Midbrain (tissue), 1 donor: Measurements from ENCODE around the gene CETN3.

Experiments
- DNase-seq: peaks from one replicate; lab custom pipeline; 2025; lab: John Stamatoyannopoulos, UW

CETN3 gene

GRCh38 chr5:90409318-90410177 lies at the start of gene CETN3:
Gene CETN3, minus strand, starts transcription at chr5:90409756. Its CDS starts 95 bp downstream, at chr5:90409661.
- peak; percentile 97 for DNase-seq

GRCh38 chr5:90446961-90447360 lies 37.4 kb upstream of the CETN3 start:
- no peak for DNase-seq

GRCh38 chr5:90440644-90441043 lies 31.1 kb upstream of the CETN3 start:
- no peak for DNase-seq

- no peak for DNase-seq
Measured at GRCh38 chr5:90438100-90438499, 28.5 kb upstream of the CETN3 start.

- DNase-seq, result no peak
Measured at GRCh38 chr5:90437663-90438062, 28.1 kb upstream of the CETN3 start.

DNA sequence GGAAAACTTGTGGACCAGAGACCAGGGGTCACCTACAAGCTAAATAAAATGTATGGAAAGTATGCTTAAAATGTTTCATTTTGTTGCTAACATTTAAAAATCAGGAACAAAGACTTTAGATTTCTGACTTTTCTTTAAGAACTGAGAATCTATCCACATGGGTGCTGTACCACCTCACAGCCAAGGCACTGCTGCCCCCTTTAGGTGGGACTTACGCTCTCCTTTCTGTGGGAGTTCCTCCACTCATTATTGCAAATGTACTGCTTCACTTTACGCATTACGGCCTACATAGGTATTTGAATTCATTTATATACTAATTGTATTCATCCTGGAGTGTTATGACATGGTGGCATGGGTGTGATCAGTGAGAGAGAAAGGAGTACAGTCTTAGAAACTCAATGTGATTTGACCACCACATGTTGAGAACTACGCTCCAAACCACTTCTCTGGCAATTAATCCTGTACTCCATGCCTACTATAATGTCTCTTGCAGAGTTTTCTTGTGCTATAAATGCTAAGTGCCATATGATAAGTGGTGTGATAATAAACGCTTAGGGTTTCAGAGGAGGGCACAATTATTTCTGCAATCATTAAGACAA lies 24.7 kb upstream of the CETN3 start:
- DNase-seq, result peak; percentile 30

DNA sequence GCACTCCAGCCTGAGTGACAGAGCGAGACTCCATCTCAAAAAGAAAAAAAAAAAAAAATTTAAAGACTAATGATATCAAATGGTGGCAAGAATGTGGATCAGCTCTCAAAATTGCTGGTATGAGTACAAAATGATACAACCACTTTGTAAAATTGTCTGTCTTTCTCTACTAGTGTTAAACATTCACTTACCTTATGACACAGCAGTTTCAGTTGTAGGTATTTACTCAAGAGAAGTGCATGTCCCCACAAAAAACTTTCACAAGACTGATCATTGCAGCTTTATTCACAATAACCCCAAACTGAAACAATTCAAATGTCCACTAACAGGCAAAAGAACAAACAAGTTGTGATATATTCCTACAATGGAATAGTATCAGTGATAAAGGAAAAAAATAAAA lies 14.7 kb upstream of the CETN3 start:
- no peak for DNase-seq

- no peak for DNase-seq
Measured at GRCh38 chr5:90421136-90421535, 11.6 kb upstream of the CETN3 start.

- DNase-seq, result no peak
Measured at GRCh38 chr5:90418214-90418613, 8.7 kb upstream of the CETN3 start.

DNA sequence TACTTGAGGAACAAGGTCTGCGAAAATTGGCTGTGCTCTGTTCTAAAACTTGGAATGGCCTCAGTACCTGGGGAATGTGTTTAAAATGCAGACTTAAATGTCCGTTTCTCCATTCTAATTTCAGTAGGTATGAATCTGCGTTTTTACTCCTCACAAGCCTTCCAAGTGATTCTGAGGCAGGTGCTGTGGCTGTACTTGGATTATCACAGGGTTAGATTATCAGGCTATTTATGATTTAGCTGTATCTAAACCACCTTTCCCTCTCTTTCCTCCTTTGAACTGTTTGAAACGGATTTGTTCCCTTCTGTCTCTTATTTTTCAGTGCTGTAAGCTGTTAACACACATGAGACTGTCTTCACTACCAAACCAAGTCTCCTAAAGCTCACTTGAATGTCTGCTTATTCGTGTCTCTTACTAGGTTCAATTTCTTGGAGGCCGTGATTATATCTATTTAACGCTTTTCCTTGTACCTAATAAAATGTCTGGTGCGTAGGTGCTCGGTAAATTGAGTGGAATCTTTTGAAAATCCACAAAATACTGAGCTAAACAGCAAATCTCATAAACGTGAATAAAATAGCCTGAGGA lies 714 bp upstream of the CETN3 start:
- DNase-seq, result peak; percentile 53

DNA sequence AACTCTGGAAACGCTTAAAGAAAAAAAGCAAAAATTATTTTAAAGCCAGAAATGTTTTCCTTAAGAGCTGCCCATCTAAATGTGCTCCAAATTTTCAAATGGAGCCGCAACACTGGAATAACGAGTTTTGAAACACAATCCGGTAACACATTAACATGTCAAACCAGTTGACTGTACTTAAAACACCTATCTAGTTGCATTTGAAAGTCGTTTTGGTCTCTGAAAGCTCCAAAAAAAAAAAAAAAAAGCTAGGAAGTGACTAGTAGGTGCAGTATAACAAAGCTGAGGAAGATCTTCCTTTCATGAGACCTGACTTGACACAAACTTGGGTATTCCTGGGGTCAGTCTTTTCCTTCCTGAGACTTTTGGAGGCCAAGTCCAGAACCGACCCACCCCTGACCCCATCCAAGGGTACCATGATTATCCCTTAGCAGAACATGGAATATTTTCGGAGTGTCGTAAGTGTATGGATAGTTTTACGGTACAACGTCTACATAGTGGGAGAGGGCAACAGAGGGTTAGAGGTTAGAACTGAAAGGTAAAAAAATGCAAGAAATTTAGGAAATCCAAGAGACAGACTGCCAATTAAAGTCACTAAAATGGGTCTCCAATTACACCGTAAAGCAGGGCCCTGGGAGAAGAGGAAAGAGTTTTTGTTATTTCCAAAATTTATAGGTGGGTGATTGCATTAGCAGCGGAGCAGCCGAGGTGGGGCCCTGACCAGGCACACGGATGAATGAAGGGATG lies 812 bp downstream of the CETN3 start:
- no peak for DNase-seq

DNA sequence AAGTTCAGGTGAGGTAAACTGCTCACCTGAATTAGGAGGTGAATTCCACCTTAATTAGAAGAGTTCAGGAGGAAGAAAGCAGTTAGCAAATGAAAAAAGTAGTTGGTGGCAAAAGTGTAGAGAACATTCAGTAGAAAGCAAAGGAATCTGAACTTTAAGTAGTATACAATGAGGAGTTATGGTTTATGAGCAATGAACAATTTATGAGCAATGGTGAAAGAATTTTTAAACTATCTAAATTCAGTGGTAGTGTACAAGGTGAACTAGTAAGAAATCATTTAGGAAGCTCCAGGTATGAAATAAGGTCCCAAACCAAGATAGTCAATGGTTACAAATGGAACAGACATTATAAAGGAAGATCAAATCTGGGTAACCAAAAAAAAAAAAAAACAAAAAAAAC lies 3.1 kb downstream of the CETN3 start:
- DNase-seq, result no peak

DNA sequence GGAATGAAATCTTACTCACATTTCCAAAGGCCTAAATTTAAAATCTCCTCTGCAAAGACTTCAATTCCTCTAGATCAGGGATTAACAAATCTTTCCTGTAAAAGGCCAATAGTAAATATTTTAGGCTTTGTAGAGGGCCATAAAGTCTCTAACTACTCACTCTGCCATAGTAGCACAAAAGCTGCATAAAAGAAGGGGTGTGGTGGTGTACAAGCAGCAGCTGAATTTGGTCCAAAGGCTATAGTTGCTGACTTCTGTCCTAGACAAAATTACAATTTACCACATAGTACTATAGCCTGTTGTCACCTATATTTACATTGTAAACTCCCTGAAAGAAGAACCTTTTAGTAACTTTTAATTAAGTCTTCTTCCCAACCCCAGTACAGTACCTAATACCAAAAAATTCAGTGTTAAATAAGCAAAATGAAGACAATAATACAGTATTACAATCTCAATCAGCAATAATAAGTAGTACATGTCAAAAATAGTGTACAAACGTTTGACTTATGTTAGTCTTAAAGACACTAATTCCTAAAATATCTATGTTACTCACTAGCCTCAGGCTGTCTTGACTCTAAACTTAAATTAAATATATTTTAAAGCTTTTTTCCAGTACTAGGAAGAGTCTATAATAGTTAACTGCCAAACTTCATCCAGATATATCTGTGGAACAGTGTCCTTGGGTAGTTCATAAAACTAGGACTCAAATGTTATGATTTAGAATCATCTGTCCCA lies 6.9 kb downstream of the CETN3 start:
- DNase-seq, result no peak

DNA sequence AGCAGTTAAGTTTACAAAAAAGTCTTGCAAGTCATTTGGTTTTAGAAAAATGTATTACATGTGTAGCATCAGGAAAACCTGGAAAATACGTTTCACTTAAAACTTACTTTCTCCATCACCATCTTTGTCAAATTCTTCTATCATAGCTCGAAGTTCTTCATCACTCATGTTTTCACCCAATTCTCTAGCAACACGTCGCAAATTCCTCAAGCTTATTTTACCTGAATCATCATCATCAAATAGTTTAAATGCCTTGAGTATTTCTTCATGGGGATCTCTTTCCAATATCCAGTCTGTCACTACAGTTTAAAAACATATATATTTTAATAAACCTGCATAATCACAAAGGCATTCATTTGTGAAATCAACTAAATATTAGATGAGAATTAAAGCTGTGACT lies 10.3 kb downstream of the CETN3 start:
- no peak for DNase-seq

GRCh38 chr5:90398726-90399125 lies 10.8 kb downstream of the CETN3 start:
- peak; percentile 66 for DNase-seq

DNA sequence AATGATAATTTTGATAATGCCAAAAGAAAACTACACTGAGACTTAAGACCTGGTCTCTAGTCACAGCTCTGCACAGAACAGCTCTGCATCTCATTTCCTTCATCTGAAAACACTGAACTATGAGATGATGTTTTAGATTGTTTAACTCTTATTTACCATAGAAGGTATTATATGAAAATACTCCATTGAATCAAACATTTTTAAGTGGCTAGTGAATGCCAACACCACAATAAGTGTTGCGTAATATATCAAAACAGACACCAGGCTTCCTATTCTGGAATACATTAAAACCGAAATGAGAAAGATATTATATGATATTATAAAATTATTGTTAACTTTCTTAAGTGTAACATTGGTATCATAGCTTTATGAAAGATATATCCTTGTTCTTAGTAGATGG lies 14.6 kb downstream of the CETN3 start:
- no peak for DNase-seq

DNA sequence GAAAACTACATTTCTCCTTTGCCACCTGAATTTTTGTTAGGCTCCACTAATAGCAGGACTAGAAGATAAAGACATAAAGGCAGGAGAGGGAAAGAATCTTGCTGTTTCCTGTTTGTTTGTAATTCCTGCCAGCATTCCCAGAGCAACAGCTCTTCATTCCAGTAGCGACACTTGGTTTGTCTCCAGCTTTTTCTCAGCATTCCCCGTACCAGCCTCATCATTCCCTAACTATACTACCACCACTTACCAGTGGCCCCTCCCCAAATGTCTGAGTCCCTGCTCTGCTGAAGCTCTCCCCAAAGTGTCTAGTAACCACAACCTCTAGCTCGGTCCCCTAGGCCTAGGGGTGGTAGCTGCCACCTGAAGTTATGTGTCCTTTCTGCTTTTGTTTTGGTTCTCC lies 18.6 kb downstream of the CETN3 start:
- DNase-seq, result no peak

DNA sequence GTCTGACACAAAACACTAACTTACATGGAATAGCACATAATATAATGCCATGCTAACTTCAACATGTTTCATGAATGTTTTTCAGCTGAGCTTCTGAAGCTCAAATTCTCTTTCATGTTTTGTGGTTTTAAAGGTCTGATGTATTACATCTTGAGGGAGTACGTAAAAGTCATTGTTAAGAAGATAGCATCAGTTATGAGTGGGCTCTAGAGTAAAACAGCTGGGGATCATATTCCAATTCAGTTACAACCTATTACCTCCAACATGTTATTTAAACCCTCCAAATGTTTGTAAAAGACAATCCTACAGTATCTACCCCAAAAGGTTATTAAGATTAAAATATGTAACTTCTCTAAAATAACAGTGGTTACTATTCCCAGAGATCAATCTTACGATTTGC lies 19.2 kb downstream of the CETN3 start:
- no peak for DNase-seq

DNA sequence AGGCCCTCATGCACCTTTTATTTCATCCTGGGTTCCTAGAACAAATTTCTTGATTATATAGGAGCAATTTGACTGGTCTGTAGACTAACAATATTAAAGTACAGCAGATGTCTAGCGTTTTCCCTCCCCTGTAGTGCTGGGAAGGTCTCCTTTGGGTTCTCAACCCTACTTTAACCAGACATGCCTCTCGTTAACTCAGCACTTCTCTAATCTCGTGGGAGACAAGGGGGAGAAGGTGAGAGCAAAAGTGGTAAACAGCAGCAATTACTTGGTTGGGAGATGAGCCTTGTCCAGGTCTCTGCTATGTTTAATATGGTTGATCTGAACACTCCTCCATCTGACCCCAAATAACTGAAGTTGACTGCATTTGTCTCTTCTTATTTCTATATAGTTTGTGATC lies 22.0 kb downstream of the CETN3 start:
- no peak for DNase-seq

- peak; percentile 24 for DNase-seq
Measured at GRCh38 chr5:90386099-90386710, 23.4 kb downstream of the CETN3 start.

DNA sequence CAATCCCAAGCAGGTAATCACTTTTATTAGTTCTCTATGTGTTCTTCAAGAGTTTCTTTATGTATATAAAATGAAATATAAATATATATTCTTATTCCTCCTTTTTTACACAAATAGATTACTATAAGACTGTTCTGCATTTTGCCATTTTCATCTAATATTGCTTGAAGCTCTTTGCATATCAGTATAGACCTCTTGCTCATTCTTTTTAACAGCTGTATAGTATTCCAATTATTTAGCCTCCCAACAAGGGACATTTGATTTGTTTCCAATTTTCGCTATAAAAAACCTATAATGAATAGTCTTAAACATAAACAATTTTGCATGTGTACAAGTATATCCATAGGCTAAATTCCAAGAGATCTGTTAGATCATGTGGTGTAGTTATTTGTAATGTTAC lies 25.2 kb downstream of the CETN3 start:
- no peak for DNase-seq
